NCI-H1105 treated with DMSO at 0.1 percent for 48 hours (cell line): ENCODE data around the gene DNAJC7.
A peak's percentile ranks its signal among the peaks of the same experiment; 100 is the strongest.
"Not testable (repeated sequence)": the region's sequence is repeated elsewhere in the genome, so short reads cannot be mapped to it uniquely, and the experiment has no call there.

Source experiments
- DNase-seq: peaks from one replicate; lab custom pipeline; 2025; lab: John Stamatoyannopoulos, UW

DNAJC7 gene

DNA sequence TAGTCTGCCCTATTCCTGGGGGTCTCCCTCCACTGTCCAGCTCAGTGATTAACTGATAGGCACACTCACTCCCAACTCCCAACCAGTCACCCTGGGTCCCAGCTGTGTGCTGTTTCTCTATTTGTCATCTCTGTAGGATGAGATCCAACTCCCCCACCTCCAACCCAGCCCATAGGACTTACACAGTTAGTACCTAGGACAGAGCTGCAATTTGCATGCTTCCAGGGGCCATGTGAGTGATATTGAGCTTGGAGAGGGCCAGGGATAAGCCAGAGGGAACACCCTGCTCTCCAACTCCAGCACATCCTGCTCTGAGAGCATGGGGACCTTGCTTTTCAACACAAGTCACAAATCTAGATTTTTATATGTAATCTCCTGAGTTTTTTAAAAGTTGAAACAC, 24.4 kb upstream of the DNAJC7 start:
- no peak for DNase-seq

DNA sequence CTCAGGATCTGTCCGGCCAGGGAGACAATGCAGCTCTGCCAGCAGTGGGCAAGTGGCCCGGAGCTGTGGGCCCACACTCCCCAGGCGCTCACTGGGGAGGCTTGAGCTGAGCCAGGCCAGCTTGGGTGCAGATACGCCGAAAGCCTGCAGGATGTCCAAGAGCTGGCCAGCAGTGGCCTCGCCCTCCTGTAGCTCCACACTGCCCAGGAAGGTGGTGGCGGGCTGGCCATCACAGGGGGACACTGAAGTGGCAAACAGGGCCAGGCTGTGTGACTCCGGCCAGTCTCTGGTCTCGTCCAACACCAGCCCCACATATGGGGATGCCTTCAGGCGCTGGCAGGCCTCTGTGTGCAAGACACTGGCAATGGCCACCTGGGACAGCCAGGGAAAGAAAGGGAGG, 23.6 kb upstream of the DNAJC7 start:
- DNase-seq, result no peak

DNA sequence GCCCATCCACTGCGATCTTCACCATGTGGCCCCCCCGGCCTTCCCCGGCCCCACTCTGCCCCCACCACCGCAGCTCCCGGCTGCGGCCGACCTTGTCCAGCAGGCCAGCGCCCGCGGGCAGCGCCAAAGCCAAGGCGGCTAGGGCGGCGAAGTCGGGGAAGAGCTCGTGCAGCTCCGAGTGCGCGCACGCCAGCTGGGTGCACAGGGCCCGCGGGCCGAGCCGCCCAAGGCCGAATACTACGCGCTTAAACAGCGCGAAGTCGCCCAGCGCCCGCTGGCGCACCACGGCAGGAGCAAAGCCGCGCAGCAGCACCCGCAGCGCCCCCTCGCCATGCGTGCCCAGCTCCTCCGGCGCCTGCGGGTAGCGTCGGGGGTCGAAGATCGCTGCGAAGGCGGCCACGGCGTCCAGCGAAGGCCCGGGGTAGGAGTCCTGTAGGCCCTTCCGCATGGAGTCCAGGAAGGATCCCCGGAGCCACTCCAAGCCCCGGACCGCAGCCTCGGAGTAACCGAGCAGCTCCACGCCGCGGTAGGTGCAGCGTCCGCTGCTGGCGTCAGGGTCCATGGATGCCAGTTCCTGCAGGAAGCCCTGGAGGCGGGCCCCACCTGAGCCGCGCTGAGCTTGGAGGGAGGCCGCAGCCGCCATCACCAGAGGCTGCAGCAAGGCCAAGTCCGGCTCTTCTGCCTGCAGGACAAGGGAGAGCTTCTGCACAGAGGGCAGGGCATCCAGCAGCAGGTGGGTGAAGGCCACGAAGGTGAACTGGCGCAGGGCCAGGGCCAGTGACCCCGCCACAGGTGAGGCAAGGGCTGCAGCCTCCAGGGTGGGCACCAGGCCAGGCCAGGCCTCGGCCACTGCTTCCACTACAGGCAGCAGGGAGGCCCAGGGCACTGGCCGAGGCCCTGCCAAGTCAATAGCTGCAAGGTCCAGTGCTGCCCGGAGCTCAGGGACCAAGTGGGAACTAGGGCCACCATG, 22.8 kb upstream of the DNAJC7 start:
- DNase-seq, result no peak

DNA sequence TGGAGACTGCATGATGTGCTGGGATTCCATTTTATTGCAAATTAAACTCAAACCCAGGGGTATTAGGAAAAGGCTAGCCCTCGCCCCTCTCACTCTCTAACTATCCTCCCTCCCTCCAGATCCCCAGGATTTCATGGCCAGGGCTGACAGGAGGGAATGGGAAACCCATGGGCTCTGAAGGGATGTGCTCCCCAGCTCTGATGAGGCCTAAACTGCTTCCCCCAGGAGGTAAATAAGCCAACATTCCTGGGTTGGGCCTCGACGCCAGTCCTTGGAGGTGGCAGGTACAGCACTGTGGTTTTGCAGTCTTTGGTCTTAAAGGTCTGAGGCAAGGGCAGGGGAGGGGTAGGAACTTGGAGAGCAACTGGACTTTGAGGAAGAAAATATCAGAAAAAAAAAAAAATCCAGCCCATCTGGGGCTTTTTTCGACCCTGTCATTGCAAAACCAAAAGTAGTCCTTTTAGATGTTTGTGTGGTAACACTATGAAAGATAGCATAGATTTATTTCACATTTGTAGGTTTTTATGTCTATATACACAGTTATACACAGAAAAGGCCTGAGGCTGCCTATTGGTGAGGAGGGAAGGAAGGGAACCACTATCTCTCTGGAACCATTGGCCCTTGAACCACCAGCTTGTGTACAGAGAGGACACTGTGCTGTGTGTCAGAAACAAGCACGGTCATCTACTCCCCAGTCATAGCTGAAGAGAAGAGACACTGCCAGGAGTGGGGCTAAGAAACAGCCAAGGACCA, 21.2 kb upstream of the DNAJC7 start:
- no peak for DNase-seq

DNA sequence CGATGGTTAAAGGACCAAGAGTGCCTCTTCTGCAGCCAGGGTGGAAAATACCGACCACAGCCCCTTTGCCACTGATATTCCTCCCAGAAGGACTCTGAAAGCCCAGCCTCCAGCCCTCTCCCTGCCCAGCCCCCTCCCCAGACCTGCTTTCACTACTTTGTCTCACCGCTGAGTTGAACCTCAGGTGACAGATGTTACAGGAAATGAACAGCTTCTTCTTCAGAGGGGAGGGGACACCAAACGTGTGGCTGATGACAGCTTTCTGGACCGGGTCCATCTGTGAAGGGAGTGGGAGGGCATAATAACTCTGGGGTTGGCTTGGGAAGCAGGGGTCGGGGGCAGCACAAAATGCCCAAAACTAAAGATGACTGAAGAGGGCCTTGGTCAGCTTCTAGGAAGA, 16.8 kb upstream of the DNAJC7 start:
- no peak for DNase-seq

DNA sequence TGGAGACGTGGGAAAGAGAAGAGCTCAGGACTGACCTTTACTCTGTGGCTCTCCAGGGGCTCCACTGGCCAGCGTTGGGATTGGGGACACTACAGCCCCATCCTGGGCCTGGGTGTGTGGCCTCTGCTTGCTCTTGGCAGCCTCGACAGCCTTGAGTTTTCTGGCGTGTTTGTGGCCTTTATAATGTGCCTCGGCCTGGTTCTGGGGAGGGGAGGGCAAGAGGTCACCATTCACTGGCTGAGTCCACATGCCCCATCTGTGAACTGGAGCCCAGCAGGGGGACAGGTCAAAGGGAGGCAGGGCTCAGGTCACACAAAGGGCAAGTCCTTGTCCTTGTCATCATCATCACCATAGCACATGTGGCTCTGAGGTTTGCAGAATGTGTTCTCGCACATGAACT, 14.3 kb upstream of the DNAJC7 start:
- no peak for DNase-seq

DNA sequence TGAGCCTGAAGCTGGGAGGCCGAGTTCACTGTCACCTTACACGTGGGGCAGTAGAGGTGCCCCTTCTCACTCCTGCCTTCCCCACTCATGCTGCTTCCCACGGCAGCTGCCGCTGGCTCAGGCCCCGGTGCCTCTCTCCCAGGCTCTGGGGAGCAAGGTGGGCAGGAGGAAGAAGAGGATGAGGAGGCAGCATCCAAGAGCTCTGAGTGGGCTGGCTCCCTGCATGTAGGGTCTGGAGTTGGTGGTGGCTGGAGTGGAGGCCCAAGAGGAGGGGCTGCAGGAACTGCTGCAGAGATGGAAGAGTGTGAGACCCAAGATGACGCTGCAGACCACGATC, 11.5 kb upstream of the DNAJC7 start:
- no peak for DNase-seq

DNA sequence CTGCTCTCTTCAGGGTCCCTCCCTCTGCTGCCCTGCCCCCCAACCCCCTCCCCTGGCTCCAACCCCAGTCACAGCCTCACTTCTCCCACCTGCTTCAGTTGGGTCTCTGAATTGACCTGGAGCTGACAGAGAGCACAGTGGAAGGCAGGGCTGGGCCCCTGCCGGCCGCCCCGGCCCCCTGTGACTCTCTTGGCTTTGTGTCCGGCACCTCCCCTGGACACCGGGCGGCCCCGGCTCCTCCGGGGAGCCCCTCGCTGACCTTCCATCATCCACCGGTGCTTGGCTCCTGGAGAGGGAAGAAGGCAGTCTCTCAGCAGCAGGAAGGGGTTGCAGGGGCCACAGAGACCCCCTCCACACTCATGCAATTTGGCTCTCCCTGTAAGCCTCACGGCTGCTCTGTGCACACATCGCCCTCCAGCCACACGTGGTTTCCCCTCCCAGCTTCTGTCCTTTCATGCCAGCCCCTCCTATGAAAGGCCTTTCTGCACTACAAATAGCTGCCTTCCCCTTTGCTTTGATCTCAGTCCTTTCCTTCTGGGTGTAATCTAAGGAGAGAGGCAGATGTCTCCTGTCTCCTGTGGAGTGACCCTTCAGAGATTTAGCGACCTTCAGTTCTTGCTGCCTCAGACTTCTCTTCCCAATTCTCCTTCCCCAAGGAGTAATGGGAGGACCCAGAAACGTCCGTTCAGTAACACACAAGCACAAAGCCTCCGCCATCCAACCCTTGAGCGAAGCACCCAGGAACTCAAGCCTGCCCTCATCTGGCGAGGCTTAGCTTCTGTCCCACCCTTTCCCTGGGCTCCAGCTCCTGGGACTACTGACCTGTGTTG, 10.9 kb upstream of the DNAJC7 start:
- DNase-seq, result no peak

DNA sequence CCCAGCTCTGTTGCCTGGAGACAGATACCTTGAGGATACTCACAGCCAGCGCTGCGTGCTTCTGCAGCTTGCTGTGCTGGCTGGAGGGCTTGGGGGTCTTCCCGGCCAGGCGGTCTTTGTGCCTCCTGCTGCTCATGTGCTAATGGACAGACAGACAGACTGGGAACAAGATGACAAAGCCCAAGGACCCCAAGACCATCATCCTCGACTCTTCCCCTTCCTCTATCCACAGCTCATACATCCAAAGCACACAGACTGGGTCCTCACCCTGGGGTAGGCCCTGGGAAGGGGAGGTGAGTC, 10.3 kb upstream of the DNAJC7 start:
- no peak for DNase-seq

DNA sequence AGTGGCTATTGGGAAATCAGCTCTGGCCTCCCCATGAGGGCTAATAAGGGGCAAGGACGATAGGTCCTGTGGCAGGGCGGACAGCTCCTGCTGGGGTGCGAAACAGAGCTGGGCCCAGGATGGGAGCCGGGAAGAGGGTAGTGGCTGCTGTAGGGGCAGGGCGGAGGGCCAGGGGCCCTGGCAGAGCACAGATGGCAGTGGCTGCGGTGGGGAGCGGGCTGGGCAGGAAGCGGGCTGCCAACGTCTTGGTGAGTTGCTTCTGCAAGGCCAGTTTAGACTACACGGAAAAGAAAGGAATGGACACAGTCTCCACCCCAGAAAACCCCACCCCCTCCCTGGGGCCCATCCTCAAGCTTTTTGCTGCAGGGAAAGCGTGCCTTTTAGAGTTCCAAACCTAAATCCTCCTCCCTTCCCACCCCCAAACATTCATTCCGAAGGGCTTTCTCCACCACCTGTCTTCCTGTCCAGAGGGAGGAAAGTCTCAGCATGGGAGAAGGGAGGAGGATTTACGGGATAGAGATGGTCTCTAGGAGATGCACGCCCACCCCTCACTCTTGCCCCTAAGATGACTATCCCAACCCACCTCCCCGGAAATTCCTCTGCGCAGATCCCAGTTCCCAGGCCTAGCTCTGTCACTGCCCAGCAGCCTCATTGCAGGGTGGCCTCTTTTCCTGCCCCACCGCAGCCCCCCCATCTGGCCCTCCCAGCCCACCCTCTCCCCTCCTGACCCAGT, 9.8 kb upstream of the DNAJC7 start:
- no peak for DNase-seq

DNA sequence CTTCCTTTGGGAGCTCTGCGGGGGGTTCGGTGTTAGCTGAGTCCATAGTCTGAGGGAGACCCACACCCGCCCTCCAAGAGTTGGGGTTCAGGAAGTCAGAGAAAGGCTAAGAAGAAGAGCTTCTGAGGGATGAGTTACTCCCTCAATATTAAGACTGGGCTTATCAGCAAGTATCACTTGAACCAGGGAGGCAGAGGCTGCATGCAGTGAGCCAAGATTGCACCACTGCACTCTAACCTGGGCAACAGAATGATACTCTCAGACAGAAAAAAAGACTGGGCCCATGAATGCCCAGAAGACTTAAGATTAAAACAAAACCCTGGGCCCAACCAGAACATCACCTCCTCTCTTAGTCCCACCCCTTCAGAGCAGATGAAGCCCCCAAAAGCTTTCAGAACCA, 8.7 kb upstream of the DNAJC7 start:
- DNase-seq, result no peak

DNA sequence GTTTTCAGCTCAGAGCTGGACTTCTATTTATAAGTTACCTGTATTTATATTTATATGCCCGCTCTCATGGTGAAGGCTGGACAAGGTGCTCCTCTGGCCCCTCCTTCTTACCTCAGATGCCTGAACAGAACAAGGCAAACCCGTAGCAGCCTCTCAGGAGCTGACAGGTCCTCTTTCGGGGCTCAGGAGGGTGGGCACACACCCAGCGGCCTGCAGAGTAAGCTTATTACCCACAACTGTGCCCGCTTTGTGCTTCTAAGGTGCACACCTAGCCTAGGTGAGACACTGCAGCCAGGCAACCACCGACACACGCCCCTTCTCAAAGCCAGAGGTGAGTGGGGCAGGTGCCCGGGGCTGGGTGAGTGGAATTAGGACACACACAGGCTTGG, 7.9 kb upstream of the DNAJC7 start:
- DNase-seq, result no peak

DNA sequence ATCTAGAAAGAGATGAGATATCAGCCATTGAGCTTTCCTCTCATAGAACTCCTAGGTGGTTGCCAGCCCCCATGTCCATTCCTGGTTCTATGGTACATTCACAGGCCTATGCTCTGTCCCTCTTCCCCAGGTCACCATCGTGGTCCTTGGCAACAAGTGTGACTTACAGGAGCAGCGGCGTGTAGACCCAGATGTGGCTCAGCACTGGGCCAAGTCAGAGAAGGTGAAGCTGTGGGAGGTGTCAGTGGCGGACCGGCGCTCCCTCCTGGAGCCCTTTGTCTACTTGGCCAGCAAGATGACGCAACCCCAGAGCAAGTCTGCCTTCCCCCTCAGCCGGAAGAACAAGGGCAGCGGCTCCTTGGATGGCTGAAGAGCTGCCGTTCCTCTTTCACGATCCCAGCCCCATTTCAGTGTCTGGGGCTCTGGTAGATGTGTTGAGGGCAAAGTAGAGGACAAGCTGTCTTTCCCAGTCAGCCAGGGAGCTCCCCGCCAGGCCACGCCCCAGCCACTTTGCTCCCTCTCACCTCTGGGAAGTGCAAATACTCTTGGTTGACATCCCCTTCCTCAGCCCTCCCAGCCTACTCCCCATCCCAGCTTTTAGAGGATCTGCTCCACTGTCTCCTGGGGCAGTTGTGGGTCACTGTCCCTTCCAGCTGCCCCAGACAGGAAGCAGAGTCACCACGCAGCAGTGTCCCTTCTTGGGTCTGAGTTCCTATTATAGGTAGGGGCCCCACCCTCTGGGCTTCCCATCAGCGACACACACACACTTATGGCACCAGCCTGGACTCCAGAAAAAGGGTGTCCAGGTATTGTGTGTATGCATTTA, 6.5 kb upstream of the DNAJC7 start:
- DNase-seq, result no peak

DNA sequence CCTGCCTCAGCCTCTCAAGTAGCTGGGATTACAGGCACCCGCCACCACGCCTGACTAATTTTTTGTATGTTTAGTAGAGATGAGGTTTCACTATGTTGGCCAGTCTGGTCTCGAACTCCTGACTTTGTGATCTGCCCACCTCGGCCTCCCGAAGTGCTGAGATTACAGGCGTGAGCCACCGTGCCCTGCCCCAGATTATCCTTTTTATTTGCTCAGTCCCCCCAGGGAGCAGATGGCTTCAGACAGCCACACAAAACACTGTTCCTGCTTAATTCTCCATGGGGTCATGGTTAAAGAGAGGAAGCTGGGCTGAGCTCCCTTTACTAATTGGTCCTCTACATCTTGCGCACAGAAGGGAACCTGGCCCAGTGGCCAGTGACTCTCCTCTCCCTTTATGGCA, 3.6 kb upstream of the DNAJC7 start:
- not testable (repeated sequence) for DNase-seq

DNA sequence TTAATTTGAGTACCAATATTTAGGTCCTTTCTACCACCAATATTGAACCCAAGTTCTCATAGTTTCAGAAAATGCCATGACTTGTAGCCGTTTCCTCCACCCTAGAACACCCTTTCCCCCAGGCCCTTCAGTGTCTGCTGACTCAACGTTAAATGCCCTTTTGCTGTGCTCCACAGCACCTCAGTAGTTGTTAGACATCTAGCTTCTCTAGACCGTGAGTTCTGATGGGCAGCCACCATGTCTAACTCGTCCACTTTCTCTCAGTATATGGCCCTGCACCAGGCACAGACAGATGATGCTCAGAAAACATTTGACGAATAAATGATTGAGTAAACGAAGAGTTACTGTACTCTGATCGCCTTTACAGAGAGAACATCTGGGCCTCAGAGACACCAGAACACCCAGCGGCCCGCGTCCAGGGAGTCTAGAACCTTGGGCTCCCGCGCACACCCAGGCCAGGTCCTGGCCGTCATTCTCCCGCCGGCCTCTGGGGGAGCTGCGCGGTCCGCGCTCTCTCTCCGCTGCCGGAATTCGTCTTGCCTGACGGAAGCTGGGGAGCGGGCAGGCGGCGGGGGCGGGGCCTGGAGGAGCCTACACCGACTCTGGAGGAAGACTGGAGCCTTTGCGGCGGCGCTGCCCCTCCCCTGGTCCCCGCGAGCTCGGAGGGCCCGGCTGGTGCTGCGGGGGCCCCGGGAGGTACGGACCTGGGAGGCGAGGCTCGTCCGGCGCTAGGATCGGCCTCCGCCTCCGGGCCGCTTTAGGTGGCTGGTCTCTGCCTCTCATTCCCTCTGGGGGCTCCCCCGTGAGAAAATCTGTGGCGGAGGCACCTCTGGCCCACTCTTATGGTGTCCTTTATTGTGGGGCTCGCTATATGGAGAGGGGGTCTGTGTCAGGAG, 2.5 kb upstream of the DNAJC7 start, which contains the start of gene NKIRAS2:
NKIRAS2 (plus strand) TSS at position 582 of the 896 bp plus-strand sequence. CDS start 1,488 bp downstream, outside the sequence.
- DNase-seq, result peak; percentile 75

DNA sequence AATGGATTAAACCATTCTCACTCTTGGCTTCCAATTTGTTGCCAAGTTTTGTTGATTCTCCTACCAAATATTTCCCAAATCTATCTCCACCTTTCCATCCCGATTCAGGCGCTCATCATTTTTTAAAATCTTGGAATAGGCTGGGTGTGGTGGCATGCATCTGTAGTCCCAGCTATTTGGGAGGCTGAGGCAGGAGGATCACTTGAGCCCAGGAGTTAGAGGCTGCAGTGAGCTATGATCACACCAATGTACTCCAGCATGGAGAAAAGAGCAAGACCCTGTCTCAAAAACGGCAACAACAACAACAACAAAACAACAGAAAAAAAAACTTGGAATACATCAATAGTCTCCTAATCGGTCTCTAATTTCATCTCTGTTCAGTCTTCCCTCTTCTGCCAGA, 1.7 kb upstream of the DNAJC7 start:
- no peak for DNase-seq

DNA sequence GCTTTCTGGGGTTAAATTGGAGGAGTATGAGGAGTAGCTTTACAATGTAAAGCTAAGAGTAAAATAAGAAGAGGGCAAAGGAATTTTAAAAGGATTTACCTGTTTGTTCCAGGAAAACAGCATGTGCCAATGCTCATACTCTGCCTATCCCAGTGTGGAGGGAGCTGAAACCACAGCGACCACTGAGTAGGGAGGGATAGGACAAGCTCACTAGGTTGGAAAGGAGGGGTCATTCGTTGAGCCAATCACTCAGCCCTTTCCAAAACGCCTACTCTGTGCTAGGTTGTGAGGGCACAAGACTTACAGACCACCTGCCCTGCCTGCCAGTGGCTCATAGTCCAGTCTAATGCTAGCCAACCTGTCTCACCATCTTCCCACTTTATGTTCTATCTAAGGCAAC, 1.1 kb upstream of the DNAJC7 start:
- no peak for DNase-seq

DNA sequence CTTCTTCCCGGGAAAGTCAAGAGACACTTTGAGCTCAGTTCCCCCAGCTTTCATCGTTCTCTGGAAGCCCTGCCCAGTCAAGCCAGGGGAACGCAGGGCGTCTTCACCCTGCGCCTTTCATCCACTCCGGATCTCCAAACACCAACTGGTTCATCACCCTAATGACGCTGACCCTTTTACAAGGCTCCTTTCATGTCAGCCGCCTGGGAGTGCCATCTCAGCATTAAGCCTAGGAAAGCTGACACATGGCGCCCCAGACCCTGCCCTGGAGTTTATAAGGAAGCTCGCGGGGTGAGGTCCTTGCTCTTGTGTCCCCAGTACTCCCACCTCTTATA, 594 bp upstream of the DNAJC7 start:
- DNase-seq, result no peak

DNA sequence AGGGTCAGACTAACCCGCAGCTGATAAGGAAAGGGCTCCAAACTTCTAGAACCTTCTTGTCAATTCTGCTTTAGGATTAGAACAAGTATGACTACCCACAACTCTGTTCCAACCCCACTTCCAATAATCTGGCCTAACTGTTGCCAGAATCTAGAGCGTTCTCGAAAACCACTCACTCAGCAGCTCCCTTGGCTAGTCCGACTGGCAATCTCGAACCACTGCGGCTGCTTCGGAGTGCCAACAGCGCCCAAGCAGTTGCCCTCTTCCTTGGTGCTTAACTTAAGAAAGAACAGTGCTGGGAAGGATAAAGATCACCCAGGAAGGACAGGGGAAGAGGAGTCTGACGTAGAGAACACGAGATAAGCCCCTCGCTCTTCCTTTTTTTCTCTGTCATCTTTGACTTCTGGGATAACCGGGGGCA, 818 bp downstream of the DNAJC7 start:
- no peak for DNase-seq

DNA sequence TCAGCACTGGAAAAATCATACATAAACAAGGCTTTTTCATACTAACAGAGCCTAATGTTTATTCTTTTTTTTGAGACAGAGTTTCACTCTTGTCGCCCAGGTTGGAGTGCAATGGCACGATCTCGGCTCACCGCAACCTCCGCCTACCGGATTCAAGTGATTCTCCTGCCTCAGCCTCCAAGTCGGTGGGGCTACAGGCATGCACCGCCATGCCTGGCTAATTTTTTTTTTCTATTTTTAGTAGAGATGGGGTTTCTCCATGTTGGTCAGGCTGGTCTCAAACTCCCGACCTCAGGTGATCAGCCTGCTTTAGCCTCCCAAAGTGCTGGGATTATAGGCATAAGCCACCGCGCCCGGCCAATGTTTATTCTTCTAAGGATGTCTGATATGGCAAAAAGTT, 3.5 kb downstream of the DNAJC7 start:
- not testable (repeated sequence) for DNase-seq
